ENCODE measurements around the gene OPN1SW.

The OPN1SW gene, protein sequence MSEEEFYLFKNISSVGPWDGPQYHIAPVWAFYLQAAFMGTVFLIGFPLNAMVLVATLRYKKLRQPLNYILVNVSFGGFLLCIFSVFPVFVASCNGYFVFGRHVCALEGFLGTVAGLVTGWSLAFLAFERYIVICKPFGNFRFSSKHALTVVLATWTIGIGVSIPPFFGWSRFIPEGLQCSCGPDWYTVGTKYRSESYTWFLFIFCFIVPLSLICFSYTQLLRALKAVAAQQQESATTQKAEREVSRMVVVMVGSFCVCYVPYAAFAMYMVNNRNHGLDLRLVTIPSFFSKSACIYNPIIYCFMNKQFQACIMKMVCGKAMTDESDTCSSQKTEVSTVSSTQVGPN

DNA sequence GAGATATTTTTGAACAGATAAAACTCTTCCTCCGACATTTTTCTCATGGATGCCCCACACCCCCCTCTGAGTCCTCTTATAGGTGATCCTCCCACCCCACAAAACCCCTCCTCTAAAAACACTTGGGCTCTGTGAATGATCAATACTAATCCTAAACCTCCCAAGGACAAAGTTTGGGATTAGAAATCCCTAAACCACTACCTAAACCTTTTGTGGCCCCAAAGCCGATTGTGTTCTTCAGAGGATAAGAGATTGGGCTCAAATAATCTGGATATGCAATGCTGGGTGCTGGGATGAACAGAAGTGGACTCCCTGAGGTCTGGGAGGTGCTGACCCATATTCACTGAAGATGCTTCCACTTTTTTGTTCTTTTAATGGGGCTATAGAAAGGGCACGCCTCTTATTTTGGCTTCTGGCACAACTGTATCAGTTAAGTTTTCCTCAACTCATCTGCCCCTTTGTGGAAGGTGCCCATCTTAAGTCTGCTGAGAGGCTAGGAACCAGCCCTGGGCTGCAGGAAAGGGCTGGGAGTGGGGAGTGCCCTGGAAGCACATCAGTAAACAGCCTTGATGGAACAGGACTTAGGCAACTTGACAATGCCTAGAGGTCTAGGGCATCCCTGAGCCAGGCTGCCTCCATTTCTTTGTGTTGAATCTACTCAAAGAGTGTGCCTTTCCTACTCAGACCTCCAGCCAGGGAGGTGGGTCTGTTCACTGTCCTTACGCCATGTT lies at the start of gene OPN1SW:
TSS of gene OPN1SW (minus strand) at position 51 of the 731 bp plus-strand sequence. CDS start at position 38, 13 bp downstream.
- no peak for DNase-seq (ENCODE audit: low spot score)

DNA sequence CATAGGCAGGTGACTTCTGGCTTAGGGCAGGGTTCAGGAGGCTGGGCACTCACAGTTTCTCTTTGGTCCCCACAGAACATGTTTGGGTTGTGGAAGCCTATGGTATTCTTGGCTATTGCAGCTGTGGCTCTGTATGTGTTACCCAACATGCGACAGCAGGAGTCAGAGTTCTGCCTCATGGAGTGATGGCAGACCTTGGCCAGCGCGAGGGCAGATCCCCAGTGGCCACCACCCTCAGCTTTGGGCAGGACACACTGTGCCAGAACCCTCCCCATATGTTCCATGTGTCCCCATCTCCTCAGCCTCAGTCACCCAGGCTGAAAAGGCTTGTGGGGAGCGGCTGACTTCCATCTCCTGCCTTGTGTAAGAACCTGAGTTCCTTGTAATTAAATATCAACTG lies 46.1 kb upstream of the OPN1SW start:
- no peak for DNase-seq (ENCODE audit: low spot score)

DNA sequence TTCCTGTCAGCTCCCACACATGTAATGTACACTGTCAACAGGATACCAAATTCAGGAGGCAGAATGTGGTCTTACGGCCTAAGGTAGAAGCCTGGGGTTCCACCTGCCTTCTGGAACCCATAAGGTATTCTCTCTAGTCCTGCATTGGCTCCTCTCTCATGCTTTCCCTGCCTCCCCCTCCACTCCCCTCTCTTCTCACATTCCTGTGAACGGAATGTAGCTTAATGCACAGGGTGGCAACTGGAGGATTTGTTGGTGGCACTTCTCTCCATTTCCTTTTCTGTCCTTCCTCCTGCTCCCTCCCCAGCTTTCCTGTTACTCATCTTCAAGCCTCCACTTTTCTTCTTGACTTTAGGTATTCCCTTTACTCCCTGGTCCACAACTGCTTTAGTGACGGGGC lies 43.1 kb upstream of the OPN1SW start:
- DNase-seq (ENCODE audit: low spot score), result no peak

DNA sequence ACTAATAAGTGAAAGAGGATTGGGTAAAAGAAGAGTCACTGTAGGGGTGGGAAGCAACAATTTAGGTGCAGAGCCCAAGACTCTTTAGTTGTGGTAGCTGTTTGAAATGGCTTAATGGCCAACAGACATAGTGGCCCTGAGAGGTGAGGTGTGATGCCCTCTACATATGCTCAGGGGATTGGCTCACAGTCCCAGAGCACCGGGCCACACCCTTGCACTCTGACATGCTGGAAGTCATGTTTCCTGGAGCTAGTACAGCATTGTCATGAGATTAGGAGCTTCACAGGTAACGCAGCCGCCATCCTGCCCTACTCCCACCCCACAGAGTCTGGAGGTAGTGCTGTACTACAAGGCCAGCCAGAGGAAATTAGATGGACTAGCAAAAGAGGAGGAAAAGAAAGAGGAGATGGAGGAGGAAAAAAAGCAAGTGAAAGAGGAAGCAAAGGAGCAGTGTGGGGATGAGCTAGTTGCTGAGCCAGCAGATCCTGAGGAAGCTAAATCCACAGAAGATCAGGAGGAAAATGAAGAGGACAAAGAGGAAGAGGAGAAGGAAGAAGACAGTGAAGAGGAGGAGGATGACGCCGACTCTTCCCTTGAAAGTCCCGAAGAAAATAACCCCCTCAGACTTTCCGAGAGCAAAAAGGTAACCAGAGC lies 39.8 kb upstream of the OPN1SW start:
- DNase-seq (ENCODE audit: low spot score), result no peak

DNA sequence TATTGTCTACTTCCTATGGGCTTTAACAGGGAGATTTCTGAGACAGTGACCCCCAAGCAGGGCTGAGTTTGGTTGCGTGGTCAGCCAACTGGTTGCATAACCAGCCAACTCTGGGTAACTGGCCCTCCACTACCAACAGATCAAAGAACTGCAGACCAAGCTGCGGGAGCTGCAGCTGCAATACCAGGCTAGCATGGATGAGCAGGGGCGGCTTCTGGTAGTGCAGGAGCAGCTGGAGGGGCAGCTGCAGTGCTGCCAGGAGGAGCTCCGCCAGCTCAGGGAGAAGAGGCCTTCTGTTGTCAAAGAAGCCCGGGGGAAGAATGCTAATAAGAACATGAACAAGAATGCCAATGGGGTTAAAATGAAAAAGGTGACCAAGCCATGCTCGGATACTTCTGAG lies 38.9 kb upstream of the OPN1SW start:
- no peak for DNase-seq (ENCODE audit: low spot score)

DNA sequence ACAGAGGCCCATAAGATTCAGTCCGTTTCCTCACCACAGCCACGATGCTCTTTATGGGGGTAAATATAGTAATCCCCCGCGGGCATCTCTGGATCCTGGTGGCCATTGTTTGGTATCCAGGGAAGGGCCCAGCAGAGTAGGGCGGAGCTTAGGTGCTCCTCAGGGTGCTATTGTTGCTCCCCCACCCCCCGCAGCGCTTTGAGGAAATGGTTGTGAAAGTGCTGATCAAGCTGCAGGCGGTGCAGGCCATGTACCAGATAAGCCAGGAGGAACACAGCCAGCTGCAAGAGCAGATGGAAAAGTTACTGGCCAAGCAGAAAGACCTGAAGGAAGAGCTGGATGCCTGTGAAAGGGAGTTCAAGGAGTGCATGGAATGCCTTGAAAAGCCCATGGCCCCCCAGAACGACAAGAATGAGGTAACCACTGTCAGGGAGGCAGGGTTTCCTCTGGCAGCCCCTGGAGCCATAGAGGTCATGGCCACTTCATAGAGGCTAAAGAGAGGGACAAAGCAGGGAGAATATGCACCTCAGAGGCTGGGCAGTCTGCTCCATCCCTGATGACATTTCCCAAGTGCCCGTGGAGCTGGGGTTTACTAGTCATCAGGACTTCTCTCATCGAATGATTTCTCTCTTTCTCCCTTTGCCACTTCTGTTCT lies 37.0 kb upstream of the OPN1SW start:
- no peak for DNase-seq (ENCODE audit: low spot score)

DNA sequence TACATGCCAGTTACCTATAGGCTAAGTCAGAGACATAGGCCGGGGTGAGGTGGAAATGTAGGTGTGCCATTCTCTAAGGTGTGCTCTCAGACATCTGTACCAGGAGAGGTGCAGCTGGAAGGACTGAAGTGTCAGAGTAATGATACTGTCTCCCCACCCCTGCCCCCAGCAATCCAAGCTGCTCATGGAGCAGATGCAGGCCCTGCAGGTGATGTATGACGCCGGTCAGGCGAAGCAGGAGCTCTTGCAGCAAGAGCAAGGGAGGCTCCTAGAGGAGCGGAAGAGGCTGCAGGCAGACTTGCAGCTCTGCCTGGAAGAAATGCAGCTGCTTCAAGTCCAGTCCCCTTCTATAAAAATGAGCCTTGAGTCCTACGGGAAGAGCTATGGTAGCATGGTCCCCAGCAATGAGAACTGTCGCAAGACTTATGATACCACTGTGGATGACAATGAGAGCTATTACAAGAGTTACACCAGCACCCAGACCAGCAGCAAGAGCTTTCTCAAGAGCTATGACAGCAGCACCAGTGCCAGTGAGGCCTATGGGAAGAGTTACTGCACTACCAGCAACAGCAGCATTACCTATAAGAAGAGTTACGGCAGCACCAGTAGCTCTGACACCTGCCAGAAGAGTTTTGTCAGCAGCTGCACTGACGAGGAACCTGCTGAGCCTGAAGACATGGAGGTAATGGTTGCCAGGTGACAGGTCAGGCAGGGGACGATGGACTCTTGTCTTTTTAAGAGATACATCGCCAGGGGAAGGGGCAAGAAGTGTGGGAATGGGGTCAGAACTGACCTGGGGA lies 36.2 kb upstream of the OPN1SW start:
- DNase-seq (ENCODE audit: low spot score), result peak; percentile 49

DNA sequence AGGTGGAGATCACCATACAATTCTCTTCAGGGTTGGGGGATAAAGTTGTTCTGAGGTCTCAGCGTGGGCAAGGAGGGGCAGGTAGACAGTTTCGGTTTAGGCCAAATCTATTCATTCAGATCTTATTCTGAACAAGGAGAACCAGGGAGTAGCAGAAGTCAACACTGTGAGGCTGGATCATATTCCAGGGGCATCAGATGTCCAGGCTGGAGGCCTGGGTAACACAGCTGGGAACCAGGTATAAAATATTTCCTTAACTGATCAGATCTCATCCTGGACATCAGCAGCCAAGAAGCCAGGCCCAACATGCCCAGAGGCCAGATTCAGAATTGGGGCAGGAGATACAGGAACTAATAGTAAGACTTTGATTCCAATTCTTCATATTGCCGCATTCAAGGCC lies 35.4 kb upstream of the OPN1SW start:
- no peak for DNase-seq (ENCODE audit: low spot score)

DNA sequence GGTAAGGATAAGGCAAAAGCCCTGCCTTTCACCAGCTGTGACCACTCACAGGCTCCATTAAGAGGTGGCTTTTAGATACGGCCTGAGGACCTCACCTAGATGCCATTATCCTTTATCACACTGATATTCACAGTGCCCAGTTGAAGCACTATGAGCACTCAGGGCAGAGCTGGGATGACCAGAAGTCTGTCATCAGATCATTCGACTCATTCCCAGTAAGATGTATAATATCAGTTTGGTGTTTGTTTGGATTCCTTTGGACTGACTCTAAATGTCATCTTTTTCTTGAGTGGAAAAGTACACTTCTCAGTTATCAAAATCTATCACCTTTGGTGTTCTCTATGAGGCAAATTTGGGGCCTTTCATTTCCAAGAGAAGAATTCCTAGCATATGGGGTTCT lies 34.9 kb upstream of the OPN1SW start:
- DNase-seq (ENCODE audit: low spot score), result no peak

DNA sequence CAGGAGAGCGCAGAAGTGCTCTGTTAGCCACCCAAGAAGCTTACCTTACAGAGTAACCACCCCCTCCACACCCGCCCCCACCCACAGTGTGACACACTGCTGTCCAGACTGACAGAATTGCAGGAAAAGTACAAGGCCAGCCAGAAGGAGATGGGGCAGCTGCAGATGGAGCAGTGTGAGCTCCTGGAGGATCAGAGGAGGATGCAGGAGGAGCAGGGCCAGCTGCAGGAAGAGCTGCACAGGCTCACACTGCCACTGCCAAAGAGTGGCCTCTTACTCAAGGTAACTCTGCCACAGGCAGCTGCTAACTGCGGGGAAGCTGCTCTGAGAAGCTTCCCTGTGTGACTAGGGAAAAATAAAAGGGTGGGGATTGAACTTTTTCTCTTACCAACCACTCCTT lies 33.8 kb upstream of the OPN1SW start:
- DNase-seq (ENCODE audit: low spot score), result no peak

DNA sequence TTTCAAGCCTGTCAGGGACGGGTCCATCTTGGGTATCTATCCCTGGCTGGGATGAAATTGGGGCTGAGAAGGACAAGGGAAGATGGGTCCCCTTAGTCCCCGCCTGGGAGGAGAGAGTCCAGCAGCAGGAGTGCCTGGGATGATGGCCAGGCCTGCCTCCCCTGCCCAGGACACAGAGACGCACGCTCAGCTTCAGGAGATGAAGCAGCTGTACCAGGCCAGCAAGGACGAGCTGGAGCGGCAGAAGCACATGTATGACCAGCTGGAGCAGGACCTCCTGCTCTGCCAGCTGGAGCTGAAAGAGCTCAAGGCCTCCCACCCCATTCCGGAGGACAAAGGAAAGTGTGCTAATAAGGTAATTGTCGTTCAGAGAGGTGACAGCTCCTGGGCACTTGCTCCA lies 31.6 kb upstream of the OPN1SW start:
- no peak for DNase-seq (ENCODE audit: low spot score)

DNA sequence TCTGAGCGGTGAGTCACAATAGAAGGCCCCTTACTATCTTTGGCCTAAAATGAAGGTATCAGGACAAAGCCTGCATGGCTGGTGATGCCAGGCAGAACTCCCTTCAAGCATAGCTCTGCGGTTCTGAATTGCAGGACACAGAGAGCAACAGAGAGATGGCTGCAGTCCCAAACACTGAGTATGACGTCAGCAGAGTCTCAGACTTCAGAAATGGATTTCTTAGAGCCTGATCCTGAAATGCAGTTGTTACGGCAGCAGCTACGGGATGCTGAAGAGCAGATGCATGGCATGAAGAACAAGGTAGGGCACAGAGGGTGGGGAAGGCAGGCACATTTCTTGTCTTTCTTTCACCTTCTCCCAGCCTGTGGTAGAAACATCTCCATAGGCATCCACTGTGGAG lies 29.6 kb upstream of the OPN1SW start:
- DNase-seq (ENCODE audit: low spot score), result no peak

DNA sequence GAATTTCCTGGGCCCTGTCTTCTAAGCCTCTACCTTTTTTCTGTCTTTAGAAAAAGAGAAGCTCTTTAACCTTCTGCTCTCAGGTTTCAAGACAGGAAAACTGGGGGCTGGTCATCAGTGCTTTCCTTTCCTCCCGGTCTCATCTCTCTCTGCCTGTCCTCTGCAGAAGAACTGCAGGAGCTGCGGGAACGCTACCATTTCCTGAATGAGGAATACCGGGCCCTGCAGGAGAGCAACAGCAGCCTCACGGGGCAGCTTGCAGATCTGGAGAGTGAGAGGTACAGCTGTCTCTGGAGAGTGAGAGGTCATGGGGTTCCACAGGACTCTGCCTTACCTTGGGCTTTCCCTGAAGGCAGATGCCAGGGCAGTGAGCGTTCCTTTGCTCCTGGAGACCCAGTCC lies 28.9 kb upstream of the OPN1SW start:
- DNase-seq (ENCODE audit: low spot score), result no peak

DNA sequence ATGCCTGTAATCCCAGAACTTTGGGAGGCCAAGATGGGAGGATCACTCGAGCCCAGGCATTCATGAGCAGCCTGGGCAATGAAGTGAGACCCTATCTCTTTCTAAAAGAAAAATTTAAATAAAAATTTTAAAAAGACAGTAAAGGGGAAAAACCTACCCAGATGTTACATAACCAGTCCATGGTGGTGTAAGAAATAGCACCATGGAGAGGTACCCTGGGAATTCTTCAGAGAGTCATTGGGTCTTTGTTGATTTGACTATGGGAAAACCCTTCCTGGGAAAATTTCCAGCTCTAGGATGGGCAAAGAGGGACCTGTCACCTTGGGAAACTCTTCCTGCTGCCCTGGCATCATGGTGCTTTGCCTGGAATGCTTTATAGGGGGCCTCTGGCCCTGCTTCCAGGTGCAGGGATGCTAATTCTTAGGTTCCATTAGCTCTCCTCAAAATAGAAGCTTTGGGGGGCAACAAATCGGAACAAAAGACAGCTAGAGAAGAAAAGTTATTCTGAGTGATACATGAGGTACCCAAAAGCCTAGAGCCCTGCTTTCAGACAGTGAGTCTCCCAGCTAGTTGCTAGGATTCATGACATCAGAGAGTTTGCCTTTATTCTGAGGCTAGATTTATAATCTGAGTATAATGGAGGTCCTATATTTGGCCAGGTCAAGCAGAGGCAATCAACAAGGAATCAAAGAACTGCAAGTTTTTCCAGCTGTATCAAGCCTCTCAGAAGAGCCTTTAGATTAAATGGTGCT lies 26.2 kb upstream of the OPN1SW start:
- DNase-seq (ENCODE audit: low spot score), result no peak

DNA sequence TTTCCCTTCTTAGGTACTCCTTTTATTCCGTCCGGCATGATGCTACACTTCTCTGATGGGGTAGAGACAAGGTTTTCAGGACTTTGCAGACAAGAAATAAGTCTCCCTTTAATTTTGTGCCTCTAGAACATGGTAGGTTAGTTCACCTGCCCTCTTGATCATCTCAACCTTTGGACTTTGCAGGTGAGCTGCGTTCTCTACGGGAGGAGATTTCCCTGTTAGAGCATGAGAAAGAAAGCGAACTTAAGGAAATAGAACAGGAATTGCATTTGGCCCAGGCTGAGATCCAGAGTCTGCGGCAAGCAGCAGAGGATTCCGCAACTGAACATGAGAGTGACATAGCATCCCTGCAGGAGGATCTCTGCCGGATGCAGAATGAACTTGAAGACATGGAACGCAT lies 25.4 kb upstream of the OPN1SW start:
- DNase-seq (ENCODE audit: low spot score), result no peak

DNA sequence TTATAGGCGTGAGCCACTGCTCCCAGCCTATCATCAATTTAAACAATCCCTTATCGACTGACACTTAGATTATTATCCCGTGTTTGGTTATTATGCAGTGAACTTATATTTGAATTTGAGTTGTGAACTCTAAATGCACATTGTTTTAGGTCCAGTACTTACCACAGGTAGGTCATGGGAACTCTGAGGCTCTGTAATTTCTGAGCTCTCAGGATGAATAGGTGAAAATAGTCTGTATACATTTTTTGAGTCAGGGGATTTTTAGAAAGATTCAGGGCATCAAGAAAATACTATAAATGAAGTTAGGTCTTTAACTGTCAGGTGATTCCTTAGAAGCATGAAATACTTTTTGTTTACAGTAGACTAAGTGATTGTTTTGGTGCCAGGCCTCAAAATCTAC lies 25.0 kb upstream of the OPN1SW start:
- DNase-seq (ENCODE audit: low spot score), result no peak

DNA sequence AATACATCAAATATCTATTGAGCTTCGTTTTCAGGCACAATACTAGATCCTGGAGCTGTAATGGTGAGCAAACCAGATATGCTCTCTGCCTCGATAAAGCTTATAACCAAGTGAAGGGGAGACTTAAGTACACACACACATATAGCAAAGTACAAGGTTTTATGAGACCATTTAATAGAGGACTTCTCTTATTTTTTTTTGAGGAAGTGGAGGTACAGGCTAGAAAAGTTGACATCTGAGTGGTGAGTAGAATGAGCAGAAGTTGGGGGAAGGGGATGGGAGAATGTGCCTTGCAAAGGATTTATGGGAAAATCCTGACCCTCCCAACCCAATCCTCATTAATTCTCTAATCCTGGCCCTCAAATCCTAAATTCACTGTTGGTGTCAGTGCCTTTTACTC lies 23.9 kb upstream of the OPN1SW start:
- no peak for DNase-seq (ENCODE audit: low spot score)

DNA sequence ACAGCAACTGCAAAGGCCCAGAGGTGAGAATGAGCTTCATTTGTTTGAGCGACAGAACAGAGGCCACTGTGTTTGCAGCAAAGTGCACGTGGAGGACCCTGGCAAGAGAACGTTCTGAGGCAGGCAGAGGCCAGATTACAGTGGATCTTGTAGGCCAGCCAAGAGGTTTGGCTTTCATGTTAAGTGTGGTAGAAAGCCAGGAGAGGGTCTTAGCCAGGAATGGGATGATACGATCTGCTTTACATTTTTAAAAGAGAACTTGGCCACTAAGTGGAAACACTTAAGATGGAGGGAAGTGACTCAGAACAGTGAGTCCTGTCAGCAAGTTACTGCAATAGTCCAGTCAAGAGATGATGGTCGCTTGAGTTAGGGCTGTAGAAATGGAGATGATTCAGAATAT lies 20.7 kb upstream of the OPN1SW start:
- DNase-seq (ENCODE audit: low spot score), result no peak

DNA sequence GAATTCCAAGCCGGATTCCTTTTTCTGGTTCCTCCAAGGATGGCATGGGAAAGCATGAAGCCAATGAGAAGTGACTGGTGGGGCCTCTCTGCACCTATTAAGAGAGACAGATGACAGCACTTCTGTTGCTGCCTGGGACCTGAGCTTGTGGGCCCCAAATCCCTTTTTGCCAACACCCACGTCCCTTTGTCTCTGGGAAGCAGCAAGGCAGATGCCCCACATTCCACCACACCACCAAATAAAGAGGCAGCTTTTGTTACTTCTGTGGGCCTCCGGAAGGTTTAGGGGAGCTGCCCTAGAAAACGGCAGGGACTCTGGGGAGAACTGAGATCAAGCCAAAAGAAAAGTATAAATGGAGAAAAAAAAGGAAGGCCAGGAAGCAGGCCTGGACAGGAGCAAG lies 19.5 kb upstream of the OPN1SW start:
- DNase-seq (ENCODE audit: low spot score), result no peak

DNA sequence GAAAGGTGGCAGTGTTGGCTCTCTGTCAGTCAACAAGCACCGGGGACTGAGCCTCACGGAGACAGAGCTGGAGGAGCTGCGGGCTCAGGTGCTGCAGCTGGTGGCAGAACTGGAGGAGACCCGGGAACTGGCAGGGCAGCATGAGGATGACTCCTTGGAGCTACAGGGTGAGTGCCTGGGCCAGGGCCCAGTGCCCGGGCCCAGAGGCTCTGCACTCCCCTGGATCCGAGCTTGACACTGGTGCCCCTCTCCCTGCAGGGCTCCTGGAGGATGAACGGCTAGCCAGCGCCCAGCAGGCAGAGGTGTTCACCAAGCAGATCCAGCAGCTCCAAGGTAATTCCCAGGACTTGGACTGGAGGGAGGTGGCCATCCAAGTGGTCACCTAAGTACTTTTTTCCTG lies 18.8 kb upstream of the OPN1SW start:
- no peak for DNase-seq (ENCODE audit: low spot score)

DNA sequence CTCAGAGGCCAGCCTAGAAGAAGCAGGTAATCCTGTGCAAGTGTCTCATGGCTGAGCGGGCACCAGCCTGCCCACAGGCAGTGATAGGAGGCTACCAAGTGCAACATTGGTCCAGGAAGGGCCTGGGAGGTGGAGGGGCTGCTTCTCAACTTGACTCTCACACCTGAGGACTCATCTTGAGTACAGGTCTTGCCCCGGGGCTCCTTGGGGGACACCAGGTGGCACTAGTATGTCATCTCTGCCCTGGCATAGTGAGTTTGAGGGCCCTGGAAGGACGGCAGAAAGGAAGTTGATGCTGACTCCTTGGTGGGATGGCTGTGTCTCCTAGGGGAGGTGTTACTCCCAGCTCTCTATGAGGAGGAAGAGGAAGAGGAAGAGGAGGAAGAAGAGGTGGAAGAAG lies 18.4 kb upstream of the OPN1SW start:
- DNase-seq (ENCODE audit: low spot score), result no peak

All from cerebellar cortex (tissue), 1 donor.